Aorta (tissue), 5 donors: ENCODE data around the gene TMOD3. TPM values are rescaled to one million over a fixed set of nuclear protein-coding genes. Genes with fewer than 3 reads are reported as not detected.
"Not testable (repeated sequence)": the region's sequence is repeated elsewhere in the genome, so short reads cannot be mapped to it uniquely, and the experiment has no call there.

Experiments
- ATAC-seq: fragments of 200-7000 bp; cut with Tn5 transposase; one replicate; pipeline ENCODE4 v1.9.1; 2022; ENCODE audit warnings: moderate library complexity; ENCODE audit not compliant: low FRiP score
- DNase-seq, 2 donors: peaks; one replicate each; pipeline ENCODE4 v3.0.0-alpha.2; 2020
- H3K27ac ChIP-seq, 2 donors: one replicate each; pipeline ENCODE4 v1.5.1; 2013; ENCODE audit warnings: low read length in 2 of 2, mild to moderate bottlenecking in 2 of 2, moderate library complexity in 2 of 2, control low read depth in 1 of 2, inconsistent platforms in 1 of 2, low read depth in 1 of 2
- H3K27me3 ChIP-seq, 2 donors: one replicate each; pipeline ENCODE4 v1.6.1; 2013; ENCODE audit warnings: control low read depth in 1 of 2, low read length in 1 of 2, mild to moderate bottlenecking in 1 of 2, moderate library complexity in 1 of 2; ENCODE audit not compliant: insufficient read depth in 2 of 2, control insufficient read depth in 1 of 2
- H3K36me3 ChIP-seq, 2 donors: one replicate each; pipeline ENCODE4 v1.6.1; 2013; ENCODE audit warnings: control low read depth in 1 of 2, low read length in 1 of 2, mild to moderate bottlenecking in 1 of 2; ENCODE audit not compliant: insufficient read depth in 2 of 2, control insufficient read depth in 1 of 2
- H3K4me1 ChIP-seq, 2 donors: one replicate each; pipeline ENCODE4 v1.6.1; 2013; ENCODE audit warnings: low read length in 2 of 2, control low read depth in 1 of 2, mild to moderate bottlenecking in 1 of 2, moderate library complexity in 1 of 2; ENCODE audit not compliant: insufficient read depth in 2 of 2, control insufficient read depth in 1 of 2
- H3K4me3 ChIP-seq, 2 donors: one replicate each; pipeline ENCODE4 v1.5.1; 2013; ENCODE audit warnings: low read length in 2 of 2, control low read depth in 1 of 2, mild to moderate bottlenecking in 1 of 2
- H3K9me3 ChIP-seq: one replicate; pipeline ENCODE4 v1.6.1; 2013; ENCODE audit warnings: mild to moderate bottlenecking, low read length; ENCODE audit not compliant: control insufficient read depth
- WGBS, 2 donors: extraction: QIAGEN DNeasy Blood & Tissue Kit; methylation state at CpG; one replicate each; pipeline ENCODE4 v1.1.7; 2013; 5-methylcytosine and 5-hydroxymethylcytosine counted together
- intact Hi-C, 2 donors: fragments of 100-400 bp; cut with DNase I; formaldehyde crosslinking; loops; one replicate each; pipeline versions ENCODE4 v1.14.2 to v1.15.0; 2022
- long read RNA-seq, 2 donors: library from polyadenylated mRNA; unstranded; transcript quantifications; one replicate each; pipeline ENCODE4 v2.0.0, GENCODE V29; 2020 to 2021
- polyA plus RNA-seq, 2 donors: library from polyadenylated mRNA; stranded (reverse); fragments of 200-250 nt; gene quantifications; one replicate each; pipeline ENCODE4 v1.2.3, GENCODE V29; 2013
- total RNA-seq, 2 donors: library from RNA; stranded (reverse); fragmentation: NEBNext Ultra II Directional; extraction: Animal tissue kit (Norgen Biotek cat#: 25700); gene quantifications; one replicate each; pipeline ENCODE4 v1.2.1, GENCODE V29; 2021
- donor health status: healthy with polysubstance abuse.
- donor health status: Bipolar disorder and iron deficiency.
- donor health status: DM: no; HTN: no; CAD: no.
- donor health status: DM: no; HTN: no; CAD: no.
- donor health status: DM: yes; HTN: yes; CAD: no.

Gene TMOD3
- total RNA-seq (10 to 100 TPM; 47.8 to 57.3 TPM), polyA plus RNA-seq (10 to 100 TPM; 11.0 to 11.6 TPM)
- long read RNA-seq, donor 1, full-length matches to known transcripts: 22 of 64 reads
- long read RNA-seq, donor 1, partial matches to known transcripts: 19 of 64 reads
- long read RNA-seq, donor 1, other reads (novel, unspliced or antisense): 23 of 64 reads
- long read RNA-seq, donor 2, full-length matches to known transcripts: 17 of 35 reads
- long read RNA-seq, donor 2, partial matches to known transcripts: 3 of 35 reads
- long read RNA-seq, donor 2, other reads (novel, unspliced or antisense): 15 of 35 reads

DNA sequence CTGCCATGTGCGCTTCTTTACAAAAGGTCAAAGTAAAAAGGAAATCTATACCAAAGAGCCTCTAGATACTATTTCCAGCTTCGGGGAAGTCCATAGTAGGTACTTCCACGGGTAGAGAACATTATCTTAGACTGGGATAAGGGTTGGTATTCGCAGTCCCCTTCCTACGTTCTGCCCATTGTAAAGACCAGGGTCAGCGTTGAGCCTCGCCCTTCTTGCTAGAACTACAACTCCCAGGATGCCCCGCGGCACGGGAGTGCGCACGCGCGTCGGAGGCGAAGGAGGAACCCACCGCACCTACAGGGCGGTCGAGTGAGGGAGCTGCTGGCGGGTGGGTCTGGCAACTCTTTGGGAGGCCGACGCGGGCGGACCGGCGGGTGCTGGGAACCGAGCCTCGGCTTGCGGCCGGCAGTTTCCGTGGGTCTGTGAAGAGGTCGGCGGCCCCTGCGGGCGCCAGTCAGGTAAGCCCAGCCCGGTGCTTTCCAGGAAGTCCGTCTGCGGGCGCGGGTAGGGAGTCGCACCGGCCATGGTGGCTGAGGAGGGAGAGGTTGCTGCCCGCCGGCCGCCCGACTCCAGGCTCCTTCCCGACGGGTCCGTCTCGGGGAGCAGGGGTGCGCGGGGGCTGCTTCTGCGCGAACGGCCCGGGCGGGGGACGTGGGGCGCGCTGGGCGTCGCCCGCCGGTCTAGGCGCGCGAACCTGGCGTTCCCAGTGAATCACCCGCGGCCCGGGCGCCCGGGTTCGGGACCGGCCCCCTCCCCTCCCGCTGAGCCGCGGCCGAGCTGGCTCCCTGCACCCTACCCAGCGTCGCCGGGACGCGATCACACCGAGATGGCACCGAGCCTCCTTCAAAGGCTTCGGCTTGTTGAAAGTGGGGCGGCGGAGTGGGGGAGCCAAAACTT, at the start of gene TMOD3:
TMOD3 (plus strand) TSS at position 278 of the 900 bp plus-strand sequence. CDS start 33,232 bp downstream, outside the sequence.
- Histone ChIP-seq H3K9me3 (no peaks in the 10 kb centered on the region), H3K27ac (peak within 1 kb of the TSS; percentile 64 to 70), H3K4me1 (no peaks in the 10 kb centered on the region), H3K4me3 (peak within 1 kb of the TSS; percentile 77 to 89), H3K27me3 (no peaks in the 10 kb centered on the region), H3K36me3 (no peaks in the 10 kb centered on the region)
- intact Hi-C loops: no loop called here
- DNase-seq: peak; percentile 95 to 98
- 2% methylated on average over 57 to 89 of the region's 89 CpGs for WGBS, 2 donors
- peak; percentile 97 for ATAC-seq

DNA sequence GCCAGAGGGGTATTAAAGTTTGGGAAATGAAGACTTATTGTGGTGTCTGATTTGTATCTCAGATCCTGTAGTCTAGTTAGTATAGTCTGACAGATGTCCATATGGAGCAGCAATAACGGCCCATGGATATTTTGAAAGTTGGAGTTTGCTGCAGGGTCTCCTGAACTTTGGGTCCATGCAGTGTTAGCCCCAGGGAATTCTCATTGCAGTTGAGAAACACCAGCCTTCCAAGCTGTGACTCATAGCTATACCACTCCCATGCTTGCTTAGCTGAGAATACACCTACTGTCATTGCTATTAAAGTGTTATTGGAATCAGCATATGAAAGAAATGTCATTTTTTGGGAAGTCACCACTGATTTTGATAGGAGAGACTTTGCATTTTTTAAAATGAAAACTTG, 48.8 kb upstream of the TMOD3 start:
- no peak for DNase-seq
- H3K4me1 ChIP-seq: no peaks in the 10 kb centered on the region
- H3K4me3 ChIP-seq: no peak overlapping the region
- no peak overlapping the region for H3K27ac ChIP-seq
- ATAC-seq: no peak
- WGBS, 2 donors: 76 to 89% methylated on average over 1 of the region's 1 CpG
- no peaks in the 10 kb centered on the region for H3K9me3 ChIP-seq
- H3K36me3 ChIP-seq: peaks cover 5 to 8% of the 10 kb centered on the region in 2 donors
- intact Hi-C loops: no loop called here
- no peaks in the 10 kb centered on the region for H3K27me3 ChIP-seq

DNA sequence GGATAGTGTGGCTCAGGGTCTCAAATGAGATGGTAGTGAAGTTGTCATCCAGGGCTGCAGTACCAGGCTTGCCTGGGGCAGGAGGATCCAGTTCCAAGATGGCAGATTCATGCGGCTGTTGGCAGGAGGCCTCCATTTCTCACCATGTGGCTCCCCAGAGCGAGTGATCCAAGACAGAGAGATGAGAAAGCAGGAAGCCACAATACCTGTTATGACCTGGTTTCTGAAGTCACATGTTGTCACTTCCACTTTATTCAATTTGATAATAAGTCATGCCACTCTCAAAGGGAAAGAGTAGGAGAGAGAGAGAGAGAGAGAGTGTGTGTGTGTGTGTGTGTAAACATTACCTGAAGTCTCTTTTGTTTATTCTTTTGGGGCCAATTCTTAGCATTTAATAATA, 47.9 kb upstream of the TMOD3 start:
- ATAC-seq (no peak), DNase-seq (no peak)
- Histone ChIP-seq H3K4me1 (no peaks in the 10 kb centered on the region), H3K4me3 (no peak overlapping the region), H3K27me3 (no peaks in the 10 kb centered on the region), H3K27ac (no peak overlapping the region), H3K9me3 (no peaks in the 10 kb centered on the region), H3K36me3 (peaks cover 5 to 8% of the 10 kb centered on the region in 2 donors)
- intact Hi-C loops: no loop called here
- 53 to 95% methylated on average over 2 of the region's 2 CpGs for WGBS, 2 donors

DNA sequence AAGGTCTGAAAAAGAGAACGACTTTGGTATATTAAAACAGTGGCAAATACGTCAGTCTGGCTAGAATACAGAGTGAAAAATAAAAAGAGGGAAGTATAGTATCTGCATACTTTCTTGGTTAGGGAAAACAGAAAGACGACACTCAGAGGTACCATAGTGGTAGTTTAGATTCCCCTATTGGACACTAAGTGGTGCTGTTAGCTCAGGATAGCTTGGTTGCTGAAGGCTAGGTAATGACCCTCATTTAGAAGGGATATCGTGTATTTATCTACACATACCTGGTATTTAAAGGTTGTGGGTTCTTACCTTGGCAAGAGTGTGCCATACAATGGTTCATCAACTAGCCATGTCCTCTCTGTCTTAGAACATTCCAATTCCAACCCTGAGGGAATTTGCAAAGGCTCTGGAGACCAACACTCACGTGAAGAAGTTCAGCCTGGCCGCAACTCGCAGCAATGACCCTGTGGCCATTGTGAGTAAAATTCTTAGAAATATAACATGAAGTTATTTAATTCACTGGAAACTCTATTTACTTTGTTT, 47.0 kb upstream of the TMOD3 start:
- no peak for DNase-seq
- Histone ChIP-seq H3K27me3 (no peaks in the 10 kb centered on the region), H3K4me1 (no peaks in the 10 kb centered on the region), H3K27ac (no peak overlapping the region), H3K36me3 (peaks cover 5 to 8% of the 10 kb centered on the region in 2 donors), H3K4me3 (no peak overlapping the region), H3K9me3 (no peaks in the 10 kb centered on the region)
- WGBS, 2 donors: 81 to 86% methylated on average over 7 of the region's 7 CpGs
- intact Hi-C loops: no loop called here
- ATAC-seq: no peak

DNA sequence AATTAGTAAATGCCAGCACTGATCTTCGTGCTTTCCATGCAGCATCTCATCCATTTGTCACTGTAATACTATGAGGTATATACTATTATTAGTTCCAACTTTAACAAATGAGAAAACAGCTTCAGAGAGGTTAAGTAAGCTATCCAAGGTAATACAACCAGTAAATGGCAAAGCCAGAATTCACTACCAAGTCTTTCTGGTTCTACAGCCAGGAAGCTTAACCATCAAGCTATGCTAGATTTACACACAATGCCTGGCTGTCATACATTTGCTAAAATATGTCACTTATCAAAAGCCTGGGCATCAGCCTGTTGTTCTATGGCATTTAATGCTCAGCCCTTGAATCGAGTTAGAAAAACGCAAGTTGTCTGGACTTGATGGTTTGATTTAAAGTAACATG, 45.5 kb upstream of the TMOD3 start:
- Histone ChIP-seq H3K27me3 (no peaks in the 10 kb centered on the region), H3K4me1 (no peaks in the 10 kb centered on the region), H3K27ac (no peak overlapping the region), H3K4me3 (no peak overlapping the region), H3K9me3 (no peaks in the 10 kb centered on the region), H3K36me3 (peaks cover 5 to 8% of the 10 kb centered on the region in 2 donors)
- WGBS, 2 donors: 83 to 87% methylated on average over 3 of the region's 3 CpGs
- ATAC-seq (no peak), DNase-seq (no peak)
- intact Hi-C loops: no loop called here

DNA sequence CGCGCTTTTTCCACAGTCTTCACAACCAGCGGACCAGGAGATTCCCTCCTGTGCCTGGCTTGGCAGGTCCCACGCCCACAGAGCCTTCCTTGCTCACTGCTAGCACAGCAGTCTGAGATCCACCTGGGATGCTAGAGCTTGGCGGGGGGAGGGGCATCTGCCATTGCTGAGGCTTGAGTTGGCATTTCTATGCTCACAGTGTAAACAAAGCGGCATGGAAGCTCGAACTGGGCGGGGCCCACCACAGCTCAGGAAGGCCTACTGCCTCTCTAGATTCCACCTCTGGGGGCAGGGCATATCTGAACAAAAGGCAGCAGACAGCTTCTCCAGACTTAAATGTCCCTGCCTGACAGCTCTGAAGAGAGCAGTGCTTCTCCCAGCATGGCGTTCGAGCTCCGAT, 42.3 kb upstream of the TMOD3 start:
- H3K27me3 ChIP-seq, DNase-seq, H3K27ac ChIP-seq, H3K36me3 ChIP-seq, intact Hi-C loops, H3K4me1 ChIP-seq, ATAC-seq, H3K9me3 ChIP-seq, H3K4me3 ChIP-seq: not testable (repeated sequence)
- 96% methylated on average over 11 of the region's 11 CpGs for WGBS, 2 donors

DNA sequence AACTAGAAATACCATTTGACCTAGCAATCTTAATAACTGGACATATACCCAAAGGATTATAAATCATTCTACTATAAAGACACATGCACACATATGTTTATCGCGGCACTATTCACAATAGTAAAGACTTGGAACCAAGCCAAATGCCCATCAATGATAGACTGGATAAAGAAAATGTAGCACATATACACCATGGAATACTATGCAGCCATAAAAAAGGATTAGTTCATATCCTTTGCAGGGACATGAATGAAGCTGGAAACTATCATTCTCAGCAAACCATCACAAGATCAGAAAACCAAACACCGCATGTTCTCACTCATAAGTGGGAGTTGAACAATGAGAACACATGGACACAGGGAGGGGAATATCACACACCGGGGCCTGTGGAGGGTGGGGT, 37.0 kb upstream of the TMOD3 start:
- 93 to 95% methylated on average over 4 of the region's 4 CpGs for WGBS, 2 donors
- H3K4me3 ChIP-seq, H3K27ac ChIP-seq, intact Hi-C loops, H3K9me3 ChIP-seq, H3K4me1 ChIP-seq, ATAC-seq, DNase-seq, H3K27me3 ChIP-seq, H3K36me3 ChIP-seq: not testable (repeated sequence)

DNA sequence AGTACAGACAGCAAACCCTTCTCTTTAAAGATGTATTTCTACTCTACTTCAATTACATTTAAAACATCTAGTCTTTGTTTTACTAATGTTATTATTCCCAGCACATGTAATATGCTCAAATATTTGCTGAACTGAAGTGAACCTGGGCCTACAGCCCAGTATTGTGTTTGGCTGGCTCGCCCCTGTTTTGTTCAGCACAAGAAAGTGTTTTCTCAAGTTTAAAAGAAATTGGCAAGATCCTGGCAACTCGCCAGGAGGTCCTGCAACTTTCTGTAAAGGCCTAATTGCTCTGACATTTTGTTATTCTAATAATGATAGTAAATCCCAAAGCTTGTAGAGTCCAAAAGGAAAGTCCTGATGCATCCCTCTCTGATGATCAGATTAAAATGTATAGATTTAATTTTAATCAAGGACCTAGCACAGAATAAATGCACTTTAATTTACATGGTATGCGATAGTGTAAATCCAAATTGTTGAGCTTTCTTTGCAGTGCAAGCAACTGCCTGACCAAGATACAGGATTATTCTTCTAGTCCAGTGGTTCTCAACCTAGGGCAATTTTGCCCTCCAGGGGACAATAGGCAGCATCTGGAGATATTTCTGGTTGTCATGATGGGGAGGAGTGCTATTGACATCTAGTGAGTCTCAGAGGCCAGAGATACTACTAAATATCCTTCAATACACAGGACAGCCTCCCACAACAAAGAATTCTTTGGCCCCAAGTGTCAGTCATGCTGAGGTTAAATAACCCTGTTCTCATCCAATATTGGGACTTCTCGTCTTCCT, 35.7 kb upstream of the TMOD3 start:
- DNase-seq (peak in 1 of 2 donors; percentile 71), ATAC-seq (peak; percentile 33)
- intact Hi-C loops: no loop called here
- 27% methylated on average over 4 of the region's 4 CpGs for WGBS, 2 donors
- H3K27me3 ChIP-seq: no peaks in the 10 kb centered on the region
- no peak overlapping the region for H3K4me3 ChIP-seq
- no peaks in the 10 kb centered on the region for H3K4me1 ChIP-seq
- no peaks in the 10 kb centered on the region for H3K9me3 ChIP-seq
- H3K36me3 ChIP-seq: peaks cover 0 to 8% of the 10 kb centered on the region in 2 donors
- no peak overlapping the region for H3K27ac ChIP-seq
